Thyroid gland (tissue), 4 donors: ENCODE data around the gene TBC1D2B.

Source experiments
- CTCF ChIP-seq, 6 experiments: fragments of 200-600 bp in 3 of 6; fragments of 450-650 bp in 3 of 6; sonication (generic) in 3 of 6; IDR thresholded peaks; one replicate each; pipeline ENCODE4 v1.5.1; 2016 to 2019; ENCODE audit warnings: antibody characterized with exemption in 6 of 6, mild to moderate bottlenecking in 2 of 6, inconsistent platforms in 1 of 6, moderate library complexity in 1 of 6
- POLR2A ChIP-seq, 2 donors: fragments of 450-650 bp; IDR thresholded peaks; one replicate each; pipeline ENCODE4 v1.6.1; 2017; ENCODE audit warnings: antibody characterized with exemption in 2 of 2, mild to moderate bottlenecking in 2 of 2, moderate library complexity in 1 of 2

GRCh38 chr15:78069462-78070029 lies 8.0 kb downstream of the TBC1D2B start:
- TF ChIP-seq CTCF (IDR thresholded peaks at IDR 0.05) = no peak
- TF ChIP-seq POLR2A (IDR thresholded peaks at IDR 0.05) = no peak
